H9 (cell line): ENCODE results near the gene TMEM183A. TPM values are rescaled to one million over a fixed set of nuclear protein-coding genes. Genes with fewer than 3 reads are reported as not detected.

ENCODE experiments used
- DNase-seq: peaks from one replicate; pipeline ENCODE4 v3.0.0-alpha.2; 2017
- H2AFZ ChIP-seq: one replicate; pipeline ENCODE4 v1.6.1; 2013; ENCODE audit warnings: mild to moderate bottlenecking, low read length, control low read depth, moderate library complexity
- H2AK5ac ChIP-seq: 2 replicates; pipeline ENCODE4 v1.6.1; 2013; ENCODE audit warnings: low read length, control low read depth, mixed read lengths; ENCODE audit not compliant: insufficient read length
- H2BK120ac ChIP-seq: one replicate; pipeline ENCODE4 v1.6.1; 2013; ENCODE audit warnings: low read depth, mild to moderate bottlenecking, low read length, control low read depth, inconsistent platforms; ENCODE audit not compliant: poor library complexity, severe bottlenecking
- H2BK12ac ChIP-seq: 2 replicates; pipeline ENCODE4 v1.6.1; 2013; ENCODE audit warnings: low read length, control low read depth, mixed read lengths, low read depth; ENCODE audit not compliant: insufficient read length
- H2BK15ac ChIP-seq: 2 replicates; pipeline ENCODE4 v1.6.1; 2013; ENCODE audit warnings: low read depth, low read length, control low read depth
- H2BK20ac ChIP-seq: one replicate; pipeline ENCODE4 v1.6.1; 2013; ENCODE audit warnings: low read depth, mild to moderate bottlenecking, low read length, control low read depth, inconsistent platforms; ENCODE audit not compliant: poor library complexity, severe bottlenecking
- H2BK5ac ChIP-seq: 2 replicates; pipeline ENCODE4 v1.6.1; 2013; ENCODE audit warnings: low read length, control low read depth, mixed read lengths; ENCODE audit not compliant: insufficient read length
- H3K14ac ChIP-seq: 2 replicates; pipeline ENCODE4 v1.6.1; 2013; ENCODE audit warnings: low read length, control low read depth; ENCODE audit not compliant: insufficient read depth
- H3K18ac ChIP-seq: 2 replicates; pipeline ENCODE4 v1.6.1; 2013; ENCODE audit warnings: low read depth, mild to moderate bottlenecking, mixed read lengths, low read length, control low read depth; ENCODE audit not compliant: insufficient read length
- H3K23ac ChIP-seq: 2 replicates; pipeline ENCODE4 v1.6.1; 2013; ENCODE audit warnings: low read length, control low read depth, mixed read lengths, low read depth; ENCODE audit not compliant: insufficient read length
- H3K23me2 ChIP-seq: 2 replicates; pipeline ENCODE4 v1.6.1; 2013; ENCODE audit warnings: low read depth, mild to moderate bottlenecking, mixed read lengths, low read length, control low read depth; ENCODE audit not compliant: insufficient read length, poor library complexity, severe bottlenecking
- H3K27ac ChIP-seq: 2 replicates; pipeline ENCODE4 v1.5.1; 2013; ENCODE audit warnings: low read length, control low read depth, mixed read lengths, low read depth; ENCODE audit not compliant: insufficient read length
- H3K27me3 ChIP-seq: 2 replicates; pipeline ENCODE4 v1.6.1; 2013; ENCODE audit warnings: low read length, control low read depth, inconsistent platforms; ENCODE audit not compliant: insufficient read depth
- H3K4ac ChIP-seq: 2 replicates; pipeline ENCODE4 v1.6.1; 2013; ENCODE audit warnings: low read depth, mild to moderate bottlenecking, control low read depth, inconsistent platforms, low read length, moderate library complexity
- H3K4me1 ChIP-seq: 2 replicates; pipeline ENCODE4 v1.6.1; 2013; ENCODE audit warnings: low read length, control low read depth, inconsistent platforms; ENCODE audit not compliant: insufficient read depth
- H3K4me2 ChIP-seq: 2 replicates; pipeline ENCODE4 v1.6.1; 2013; ENCODE audit warnings: low read length, control low read depth, mixed read lengths; ENCODE audit not compliant: insufficient read length, insufficient read depth
- H3K56ac ChIP-seq: 2 replicates; pipeline ENCODE4 v1.6.1; 2013; ENCODE audit warnings: low read depth, mild to moderate bottlenecking, mixed read lengths, low read length, control low read depth; ENCODE audit not compliant: insufficient read length
- H3K79me1 ChIP-seq: 2 replicates; pipeline ENCODE4 v1.6.1; 2013; ENCODE audit warnings: low read depth, mild to moderate bottlenecking, moderate library complexity, low read length, control low read depth, inconsistent platforms; ENCODE audit not compliant: insufficient read depth, poor library complexity, severe bottlenecking
- H3K79me2 ChIP-seq: 2 replicates; pipeline ENCODE4 v1.6.1; 2013; ENCODE audit warnings: low read length, control low read depth, inconsistent platforms; ENCODE audit not compliant: insufficient read depth
- H3K9ac ChIP-seq: 2 replicates; pipeline ENCODE4 v1.6.1; 2013; ENCODE audit warnings: low read length, control low read depth, mixed read lengths; ENCODE audit not compliant: insufficient read length; ENCODE audit errors: extremely low read depth
- H3K9me3 ChIP-seq: one replicate; pipeline ENCODE4 v1.6.1; 2013; ENCODE audit warnings: low read depth, low read length, inconsistent platforms; ENCODE audit not compliant: control insufficient read depth
- H3T11ph ChIP-seq: one replicate; pipeline ENCODE4 v1.6.1; 2013; ENCODE audit warnings: mild to moderate bottlenecking, low read length, control low read depth, inconsistent platforms
- H4K20me1 ChIP-seq: one replicate; pipeline ENCODE4 v1.6.1; 2013; ENCODE audit not compliant: control insufficient read depth, insufficient read length, insufficient read depth
- H4K5ac ChIP-seq: 2 replicates; pipeline ENCODE4 v1.6.1; 2013; ENCODE audit warnings: low read depth, mild to moderate bottlenecking, mixed read lengths, low read length, control low read depth; ENCODE audit not compliant: insufficient read length
- H4K8ac ChIP-seq: replicated peaks from 2 replicates; pipeline ENCODE4 v1.6.1; 2013; ENCODE audit warnings: low read length, control low read depth, mixed read lengths, low read depth; ENCODE audit not compliant: insufficient read length
- H4K91ac ChIP-seq: 2 replicates; pipeline ENCODE4 v1.6.1; 2013; ENCODE audit warnings: low read depth, mild to moderate bottlenecking, moderate library complexity, mixed read lengths, low read length, control low read depth; ENCODE audit not compliant: insufficient read length
- H3K27ac Mint-ChIP-seq, 3 experiments: 2 replicates in 2 of 3; 3 replicates in 1 of 3; pipeline ENCODE4 v1.8.0; 2020 to 2021; ENCODE audit warnings: mixed read lengths in 3 of 3, mild to moderate bottlenecking in 1 of 3, moderate library complexity in 1 of 3
- H3K27me3 Mint-ChIP-seq: 2 replicates; pipeline ENCODE4 v1.8.0; 2021; ENCODE audit warnings: low read depth, mild to moderate bottlenecking, moderate library complexity, mixed read lengths
- H3K36me3 Mint-ChIP-seq, 3 experiments: 2 replicates in 2 of 3; 3 replicates in 1 of 3; pipeline ENCODE4 v1.8.0; 2020 to 2021; ENCODE audit warnings: low read depth in 3 of 3, mixed read lengths in 3 of 3; ENCODE audit not compliant: insufficient read depth in 1 of 3
- H3K4me1 Mint-ChIP-seq, 2 experiments: 2 replicates each; pipeline ENCODE4 v1.8.0; 2020; ENCODE audit warnings: mixed read lengths in 2 of 2
- H3K4me3 Mint-ChIP-seq, 2 experiments: 2 replicates in 1 of 2; 3 replicates in 1 of 2; pipeline ENCODE4 v1.8.0; 2020 to 2021; ENCODE audit warnings: mild to moderate bottlenecking in 2 of 2, mixed read lengths in 2 of 2, moderate library complexity in 1 of 2
- H3K9me3 Mint-ChIP-seq, 2 experiments: 2 replicates in 1 of 2; 3 replicates in 1 of 2; pipeline ENCODE4 v1.8.0; 2020; ENCODE audit warnings: mild to moderate bottlenecking in 2 of 2, mixed read lengths in 2 of 2, moderate library complexity in 1 of 2
- CTCF ChIP-seq: fragments of 200-600 bp; sonication (generic); conservative IDR thresholded peaks from 3 replicates; pipeline ENCODE4 v1.8.0; 2021; ENCODE audit warnings: antibody characterized with exemption, mild to moderate bottlenecking
- WGBS: extraction: QIAGEN DNeasy Blood & Tissue Kit; methylation state at CpG from one replicate; pipeline ENCODE4 v1.1.7; 2013; ENCODE audit warnings: missing lambda C conversion rate, low lambda C conversion rate, mixed read lengths; ENCODE audit not compliant: insufficient read length; ENCODE audit errors: extremely low coverage; 5-methylcytosine and 5-hydroxymethylcytosine counted together
- total RNA-seq: library from RNA; stranded (reverse); gene quantifications from 2 replicates; pipeline ENCODE4 v1.2.1, GENCODE V29; 2021

The TMEM183A gene
- total RNA-seq, 1 experiment from 2014 or later = 93.4 TPM

- Histone ChIP-seq H2AFZ (no peak overlapping the region), H4K20me1 (no peaks in the 10 kb centered on the region), H3K79me2 (no peaks in the 10 kb centered on the region), H3K56ac (no peak overlapping the region), H3K4me1 (no peaks in the 10 kb centered on the region), H2BK12ac (no peak overlapping the region), H3K9me3 (no peaks in the 10 kb centered on the region), H3K23me2 (peaks cover 6% of the 10 kb centered on the region), H4K91ac (no peak overlapping the region), H3K4me2 (peak overlapping the region; percentile 75), H2BK15ac (no peak overlapping the region), H3K27ac (no peak overlapping the region), H3K18ac (peak overlapping the region; percentile 57), H2AK5ac (no peak overlapping the region), H3K4ac (no peak overlapping the region), H2BK20ac (no peak overlapping the region), H3K14ac (peak overlapping the region; percentile 66; the same call in 1 of the 2 replicates), H2BK5ac (no peak overlapping the region), H3K27me3 (no peaks in the 10 kb centered on the region), H3T11ph (no peak overlapping the region), H3K9ac (peak overlapping the region; percentile 57), H2BK120ac (no peak overlapping the region), H4K5ac (no peak overlapping the region), H3K79me1 (no peaks in the 10 kb centered on the region), H4K8ac (no peak overlapping the region), H3K23ac (no peak overlapping the region)
- no peak for TF ChIP-seq CTCF
- peaks cover 14% of the 10 kb centered on the region for H3K27me3 Mint-ChIP-seq
- H3K4me3 Mint-ChIP-seq = peak overlapping the region; percentile 74 to 83
- no CpG with 5 or more reads among the region's 18 CpGs for WGBS
- peak overlapping the region in 1 of 3 experiments; percentile 77; a peak in 2 of 7 replicates for H3K27ac Mint-ChIP-seq
- H3K9me3 Mint-ChIP-seq = no peaks in the 10 kb centered on the region; a peak in 1 of 5 replicates
- H3K4me1 Mint-ChIP-seq = peaks cover 16 to 19% of the 10 kb centered on the region in 2 experiments
- peaks cover 2 to 8% (median 5%) of the 10 kb centered on the region in 3 experiments; a peak in 3 of 7 replicates for H3K36me3 Mint-ChIP-seq
- DNase-seq = no peak
Measured at GRCh38 chr1:202966006-202966898, 40.9 kb upstream of the TMEM183A start.
